Hepatocyte (in vitro differentiated cells): ENCODE data around the gene RPL22. TPM values are rescaled to one million over a fixed set of nuclear protein-coding genes. Genes with fewer than 3 reads are reported as not detected.

Experiments
- DNase-seq: peaks from one replicate; pipeline ENCODE4 v3.0.0-alpha.2; 2016; ENCODE audit warnings: low spot score
- H2AFZ ChIP-seq: fragments of 200-600 bp; sonication (generic); 2 replicates; pipeline ENCODE4 v1.6.0; 2016; ENCODE audit warnings: antibody characterized with exemption, mild to moderate bottlenecking
- H3K27ac ChIP-seq: fragments of 200-600 bp; sonication (generic); 2 replicates; pipeline ENCODE4 v1.5.1; 2016; ENCODE audit warnings: mild to moderate bottlenecking
- H3K27me3 ChIP-seq: fragments of 200-600 bp; sonication (generic); 2 replicates; pipeline ENCODE4 v1.6.1; 2016
- H3K36me3 ChIP-seq: fragments of 200-600 bp; sonication (generic); replicated peaks from 2 replicates; pipeline ENCODE4 v1.5.1; 2016; ENCODE audit warnings: low read depth; ENCODE audit not compliant: insufficient read depth
- H3K4me1 ChIP-seq: fragments of 200-600 bp; sonication (generic); 2 replicates; pipeline ENCODE4 v1.5.1; 2016; ENCODE audit warnings: mild to moderate bottlenecking, moderate library complexity; ENCODE audit not compliant: insufficient read depth
- H3K4me2 ChIP-seq: fragments of 200-600 bp; sonication (generic); 2 replicates; pipeline ENCODE4 v1.6.0; 2016
- H3K4me3 ChIP-seq: fragments of 200-600 bp; sonication (generic); 2 replicates; pipeline ENCODE4 v1.5.1; 2016; ENCODE audit warnings: mild to moderate bottlenecking
- H3K79me2 ChIP-seq: fragments of 200-600 bp; sonication (generic); 2 replicates; pipeline ENCODE4 v1.6.0; 2017; ENCODE audit warnings: mild to moderate bottlenecking
- H3K9me2 ChIP-seq: fragments of 200-600 bp; sonication (generic); replicated peaks from 2 replicates; pipeline ENCODE4 v1.6.0; 2017; ENCODE audit warnings: mild to moderate bottlenecking; ENCODE audit not compliant: insufficient read depth
- H3K9me3 ChIP-seq: fragments of 200-600 bp; sonication (generic); 2 replicates; pipeline ENCODE4 v1.5.1; 2016; ENCODE audit warnings: low read depth, mild to moderate bottlenecking
- H4K20me1 ChIP-seq: fragments of 200-600 bp; sonication (generic); 2 replicates; pipeline ENCODE4 v1.6.0; 2016; ENCODE audit warnings: mild to moderate bottlenecking; ENCODE audit not compliant: insufficient read depth, poor library complexity, severe bottlenecking
- EZH2 ChIP-seq: fragments of 200-600 bp; sonication (generic); IDR thresholded peaks from 2 replicates; pipeline ENCODE4 v1.6.1; 2016; ENCODE audit warnings: antibody characterized with exemption, mild to moderate bottlenecking, borderline replicate concordance
- EZH2phosphoT487 ChIP-seq: fragments of 200-600 bp; sonication (generic); IDR thresholded peaks from one replicate; pipeline ENCODE4 v1.6.1; 2018; ENCODE audit warnings: antibody characterized with exemption, mild to moderate bottlenecking, low read depth, moderate library complexity; ENCODE audit not compliant: unreplicated experiment, severe bottlenecking
- WGBS: methylation state at CpG from one replicate; pipeline ENCODE4 v1.1.6; 2016; ENCODE audit warnings: low lambda C conversion rate; ENCODE audit errors: missing lambda C conversion rate; 5-methylcytosine and 5-hydroxymethylcytosine counted together
- polyA plus RNA-seq: library from polyadenylated mRNA; unstranded; fragments of >200 nt; fragmentation: Nextera tagmentation; extraction: Ambion mirVana; gene quantifications from 2 replicates; pipeline ENCODE4 v1.2.1, GENCODE V29; 2016
- total RNA-seq: library from RNA; depleted of rRNA; stranded (reverse); fragments of >200 nt; gene quantifications from 2 replicates; pipeline ENCODE4 v1.2.3, GENCODE V29; 2014
- TF ChIP-seq, protein P1 (sequence below): fragments of 200-600 bp; sonication (generic); IDR thresholded peaks from 2 replicates; pipeline ENCODE4 v1.5.1; 2016; ENCODE audit warnings: antibody characterized with exemption, mild to moderate bottlenecking; ENCODE audit not compliant: poor library complexity

RPL22 gene
- total and polyA plus RNA-seq, 2 experiments from 2014 or later, result 103 to 168 TPM

DNA sequence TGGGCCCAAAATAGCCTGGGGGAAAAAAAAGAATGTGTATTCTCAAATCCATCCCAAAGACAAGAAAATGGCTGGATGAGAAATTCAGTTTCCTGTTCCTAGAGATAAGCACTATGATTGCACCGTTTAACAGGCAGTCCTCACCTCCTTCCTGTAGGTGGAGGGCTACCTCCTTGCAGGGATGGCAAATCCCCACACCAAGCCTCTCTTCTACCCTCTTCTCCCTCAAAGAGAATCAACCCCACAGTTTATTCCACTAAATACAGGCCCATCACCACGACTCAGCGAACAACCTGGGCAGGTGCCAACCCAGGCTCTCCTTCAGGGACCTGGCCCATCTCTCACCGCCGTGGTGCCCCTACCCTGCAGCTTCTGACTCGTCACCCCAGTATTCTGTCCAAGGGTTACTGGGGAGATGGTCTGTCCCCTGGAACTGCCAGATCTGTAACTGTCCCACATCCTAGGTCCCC lies 15.8 kb downstream of the RPL22 start:
- peaks cover 25% of the 10 kb centered on the region for H3K27me3 ChIP-seq
- H3K9me2 ChIP-seq, result no peaks in the 10 kb centered on the region
- no peak overlapping the region for H3K27ac ChIP-seq
- peaks cover 4% of the 10 kb centered on the region for H3K79me2 ChIP-seq
- WGBS, result 74% methylated on average over 6 of the region's 6 CpGs
- H3K36me3 ChIP-seq, result no peaks in the 10 kb centered on the region
- H3K4me1 ChIP-seq, result peaks cover 12% of the 10 kb centered on the region
- no peak for DNase-seq
- peaks cover 36% of the 10 kb centered on the region for H4K20me1 ChIP-seq
- H2AFZ ChIP-seq, result no peak overlapping the region
- TF ChIP-seq EZH2phosphoT487, result no peak
- no peak for TF ChIP-seq EZH2
- TF ChIP-seq, protein P1, sequence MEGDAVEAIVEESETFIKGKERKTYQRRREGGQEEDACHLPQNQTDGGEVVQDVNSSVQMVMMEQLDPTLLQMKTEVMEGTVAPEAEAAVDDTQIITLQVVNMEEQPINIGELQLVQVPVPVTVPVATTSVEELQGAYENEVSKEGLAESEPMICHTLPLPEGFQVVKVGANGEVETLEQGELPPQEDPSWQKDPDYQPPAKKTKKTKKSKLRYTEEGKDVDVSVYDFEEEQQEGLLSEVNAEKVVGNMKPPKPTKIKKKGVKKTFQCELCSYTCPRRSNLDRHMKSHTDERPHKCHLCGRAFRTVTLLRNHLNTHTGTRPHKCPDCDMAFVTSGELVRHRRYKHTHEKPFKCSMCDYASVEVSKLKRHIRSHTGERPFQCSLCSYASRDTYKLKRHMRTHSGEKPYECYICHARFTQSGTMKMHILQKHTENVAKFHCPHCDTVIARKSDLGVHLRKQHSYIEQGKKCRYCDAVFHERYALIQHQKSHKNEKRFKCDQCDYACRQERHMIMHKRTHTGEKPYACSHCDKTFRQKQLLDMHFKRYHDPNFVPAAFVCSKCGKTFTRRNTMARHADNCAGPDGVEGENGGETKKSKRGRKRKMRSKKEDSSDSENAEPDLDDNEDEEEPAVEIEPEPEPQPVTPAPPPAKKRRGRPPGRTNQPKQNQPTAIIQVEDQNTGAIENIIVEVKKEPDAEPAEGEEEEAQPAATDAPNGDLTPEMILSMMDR, result no peak
- no peak overlapping the region for H3K4me3 ChIP-seq
- no peaks in the 10 kb centered on the region for H3K9me3 ChIP-seq
- no peak overlapping the region for H3K4me2 ChIP-seq

DNA sequence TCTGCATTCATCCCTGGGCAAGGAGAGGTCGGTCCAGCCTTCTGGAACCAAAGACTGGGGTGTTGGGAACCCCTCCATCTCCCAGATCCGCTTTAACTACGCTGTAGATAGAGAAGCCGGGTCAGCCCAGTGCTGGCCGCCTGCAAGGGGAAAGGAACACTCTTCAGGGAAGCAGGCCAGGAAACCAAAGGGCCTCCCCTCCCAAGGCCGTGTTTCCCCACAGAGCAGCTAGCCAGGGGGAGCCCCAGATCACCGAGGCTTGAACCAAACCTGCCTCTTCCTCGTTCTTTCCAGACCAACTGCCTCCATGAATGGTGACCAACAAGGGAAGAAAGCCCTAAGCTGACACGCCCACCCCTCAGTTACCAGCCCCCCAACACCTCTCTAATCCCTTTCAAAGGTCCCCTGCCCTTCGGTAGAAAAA lies 18.0 kb downstream of the RPL22 start:
- peak overlapping the region; percentile 74 for H3K4me2 ChIP-seq
- TF ChIP-seq, protein P1, result no peak
- TF ChIP-seq EZH2 (no peak), EZH2phosphoT487 (no peak)
- no peak for DNase-seq
- no peaks in the 10 kb centered on the region for H3K9me2 ChIP-seq
- H3K27me3 ChIP-seq, result peaks cover 47% of the 10 kb centered on the region
- H3K4me1 ChIP-seq, result peaks cover 12% of the 10 kb centered on the region
- no peak overlapping the region for H2AFZ ChIP-seq
- peaks cover 17% of the 10 kb centered on the region for H4K20me1 ChIP-seq
- H3K4me3 ChIP-seq, result no peak overlapping the region
- WGBS, result 40% methylated on average over 9 of the region's 10 CpGs
- H3K36me3 ChIP-seq, result no peaks in the 10 kb centered on the region
- H3K9me3 ChIP-seq, result no peaks in the 10 kb centered on the region
- H3K27ac ChIP-seq, result no peak overlapping the region
- H3K79me2 ChIP-seq, result no peaks in the 10 kb centered on the region

DNA sequence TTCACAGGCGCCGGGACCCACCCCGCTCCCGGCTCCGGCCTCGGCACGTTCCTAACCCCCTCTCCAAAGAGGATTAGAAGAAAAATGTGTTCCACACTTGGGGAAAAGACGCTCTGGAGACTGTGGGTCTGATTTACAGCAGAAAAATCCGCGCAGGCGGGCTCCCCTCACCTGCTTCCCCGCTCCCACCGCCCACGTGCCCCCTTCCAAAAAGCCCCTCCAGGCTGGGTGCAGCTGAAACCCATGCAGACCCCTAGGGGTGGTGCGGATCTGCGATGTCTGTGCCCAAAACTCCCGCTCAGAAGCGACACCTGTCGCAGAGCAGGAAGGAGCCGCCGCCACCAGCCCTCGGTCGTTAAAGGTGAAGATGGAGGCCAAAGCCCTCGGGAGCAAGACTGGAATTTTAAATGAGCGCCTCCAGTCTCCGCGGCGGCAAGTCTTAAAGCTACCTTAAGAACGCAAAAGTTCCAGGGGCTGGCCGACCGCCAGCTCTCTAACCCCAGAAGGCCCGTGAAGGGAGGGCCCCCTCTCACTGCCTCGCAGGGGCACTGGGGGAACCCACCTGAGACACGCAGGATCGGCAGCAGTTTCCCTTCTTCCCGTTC lies 18.6 kb downstream of the RPL22 start:
- 7% methylated on average over 34 of the region's 36 CpGs for WGBS
- TF ChIP-seq EZH2, result peak; percentile 85
- TF ChIP-seq, protein P1, result no peak
- Histone ChIP-seq H3K4me2 (peak overlapping the region; percentile 74), H3K27ac (no peak overlapping the region), H3K4me3 (no peak overlapping the region), H3K79me2 (no peaks in the 10 kb centered on the region), H3K27me3 (peaks cover 52% of the 10 kb centered on the region), H3K36me3 (no peaks in the 10 kb centered on the region), H3K9me3 (no peaks in the 10 kb centered on the region), H2AFZ (no peak overlapping the region), H4K20me1 (peaks cover 14% of the 10 kb centered on the region), H3K9me2 (no peaks in the 10 kb centered on the region), H3K4me1 (peaks cover 12% of the 10 kb centered on the region)
- peak; percentile 31 for DNase-seq
